ENCODE data around the gene DNAAF8.
"Not testable (repeated sequence)": the region's sequence is repeated elsewhere in the genome, so short reads cannot be mapped to it uniquely, and the experiment has no call there.

Gene DNAAF8

DNA sequence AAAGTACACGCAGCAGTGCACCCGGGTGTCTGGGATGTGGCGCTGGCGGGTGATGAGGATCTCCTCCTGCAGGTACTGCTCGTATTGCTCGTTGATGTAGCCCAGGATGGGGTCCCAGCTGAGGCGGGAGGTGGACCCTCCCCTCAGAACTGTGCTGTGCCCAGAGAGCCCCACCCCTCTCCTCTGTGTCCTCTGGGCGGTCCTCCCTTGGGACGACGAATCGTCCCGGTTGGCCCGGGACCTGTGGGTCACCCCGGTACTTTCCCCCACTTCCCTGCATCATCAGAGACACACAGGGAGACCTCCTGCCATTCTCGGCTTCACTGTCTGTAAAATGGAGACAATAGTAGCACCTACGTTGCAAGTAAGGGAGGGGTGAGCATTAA lies 49.6 kb downstream of the DNAAF8 start:
- TF ChIP-seq, protein P1, sequence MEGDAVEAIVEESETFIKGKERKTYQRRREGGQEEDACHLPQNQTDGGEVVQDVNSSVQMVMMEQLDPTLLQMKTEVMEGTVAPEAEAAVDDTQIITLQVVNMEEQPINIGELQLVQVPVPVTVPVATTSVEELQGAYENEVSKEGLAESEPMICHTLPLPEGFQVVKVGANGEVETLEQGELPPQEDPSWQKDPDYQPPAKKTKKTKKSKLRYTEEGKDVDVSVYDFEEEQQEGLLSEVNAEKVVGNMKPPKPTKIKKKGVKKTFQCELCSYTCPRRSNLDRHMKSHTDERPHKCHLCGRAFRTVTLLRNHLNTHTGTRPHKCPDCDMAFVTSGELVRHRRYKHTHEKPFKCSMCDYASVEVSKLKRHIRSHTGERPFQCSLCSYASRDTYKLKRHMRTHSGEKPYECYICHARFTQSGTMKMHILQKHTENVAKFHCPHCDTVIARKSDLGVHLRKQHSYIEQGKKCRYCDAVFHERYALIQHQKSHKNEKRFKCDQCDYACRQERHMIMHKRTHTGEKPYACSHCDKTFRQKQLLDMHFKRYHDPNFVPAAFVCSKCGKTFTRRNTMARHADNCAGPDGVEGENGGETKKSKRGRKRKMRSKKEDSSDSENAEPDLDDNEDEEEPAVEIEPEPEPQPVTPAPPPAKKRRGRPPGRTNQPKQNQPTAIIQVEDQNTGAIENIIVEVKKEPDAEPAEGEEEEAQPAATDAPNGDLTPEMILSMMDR (IDR thresholded peaks at IDR 0.05; ENCODE audit: low read length, missing control alignments), result no peak
- no peak overlapping the region for H3K4me3 ChIP-seq (replicated peaks; ENCODE audit: low read depth, low read length)
- no peak for DNase-seq (ENCODE audit: low read depth)

GRCh38 chr16:4784444-4784987 lies 50.2 kb downstream of the DNAAF8 start:
- not testable (repeated sequence) for DNase-seq (ENCODE audit: low read depth); H3K4me3 ChIP-seq (replicated peaks; ENCODE audit: low read depth, low read length)

- DNase-seq (ENCODE audit: low read depth), result no peak
- no peak overlapping the region for H3K4me3 ChIP-seq (replicated peaks; ENCODE audit: low read depth, low read length)
- TF ChIP-seq, protein P1 (IDR thresholded peaks at IDR 0.05; ENCODE audit: low read length, missing control alignments), result no peak
These were observed 51.6 kb downstream of the DNAAF8 start for GRCh38 chr16:4785758-4786433.

GRCh38 chr16:4787068-4787467 lies 52.7 kb downstream of the DNAAF8 start:
- DNase-seq (ENCODE audit: low read depth), result no peak
- TF ChIP-seq, protein P1 (IDR thresholded peaks at IDR 0.05; ENCODE audit: low read length, missing control alignments), result no peak
- no peak overlapping the region for H3K4me3 ChIP-seq (replicated peaks; ENCODE audit: low read depth, low read length)

DNA sequence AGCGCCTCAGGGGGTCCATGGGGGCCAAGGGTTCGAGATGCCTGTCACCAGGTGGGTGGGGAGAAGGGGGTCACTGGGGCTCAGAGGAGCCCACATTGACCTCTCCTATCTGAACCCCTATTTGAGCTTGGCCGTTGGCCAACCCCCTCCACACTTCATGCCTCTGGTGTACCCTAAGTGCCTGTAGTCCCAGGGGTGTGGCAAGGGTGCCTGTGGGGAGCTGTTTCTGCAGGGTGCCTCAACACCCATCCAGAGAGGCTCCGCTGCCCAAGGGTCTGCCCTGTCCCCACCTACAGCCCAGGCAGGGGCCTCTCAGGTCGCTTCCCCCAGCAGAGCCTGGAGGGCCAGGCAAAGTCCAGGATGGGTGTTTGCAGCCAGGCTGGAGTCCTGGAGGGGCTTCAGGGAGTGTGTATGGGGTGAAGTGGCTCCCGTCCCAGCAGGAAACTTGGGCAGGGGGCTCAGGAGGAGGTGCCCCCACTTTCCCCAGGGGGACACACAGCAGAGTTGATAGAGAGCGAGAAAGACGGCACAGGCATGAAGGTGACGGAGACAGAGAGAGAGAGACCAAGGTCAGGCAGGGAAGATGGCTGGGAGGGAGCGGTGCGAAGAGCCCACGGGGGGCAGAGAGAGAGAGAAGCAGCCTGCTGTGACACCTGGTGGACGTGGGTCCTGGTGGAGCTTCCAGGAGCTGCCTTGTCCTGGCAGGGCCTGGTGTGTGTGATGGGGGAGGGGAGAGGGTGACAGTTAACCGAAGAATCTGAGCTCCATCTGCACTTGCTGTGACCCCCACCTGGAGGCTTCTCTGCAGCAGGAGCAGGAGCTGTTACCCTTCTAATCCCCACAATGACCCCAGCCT lies 53.5 kb downstream of the DNAAF8 start, which contains the start of gene SEPTIN12:
SEPTIN12 (minus strand) TSS at position 719 of the 856 bp plus-strand sequence; CDS start at position 19, 700 bp downstream.
- H3K4me3 ChIP-seq (replicated peaks; ENCODE audit: low read depth, low read length), result no peak within 1 kb of the TSS
- no peak for DNase-seq (ENCODE audit: low read depth)
- TF ChIP-seq, protein P1 (IDR thresholded peaks at IDR 0.05; ENCODE audit: low read length, missing control alignments), result no peak

DNA sequence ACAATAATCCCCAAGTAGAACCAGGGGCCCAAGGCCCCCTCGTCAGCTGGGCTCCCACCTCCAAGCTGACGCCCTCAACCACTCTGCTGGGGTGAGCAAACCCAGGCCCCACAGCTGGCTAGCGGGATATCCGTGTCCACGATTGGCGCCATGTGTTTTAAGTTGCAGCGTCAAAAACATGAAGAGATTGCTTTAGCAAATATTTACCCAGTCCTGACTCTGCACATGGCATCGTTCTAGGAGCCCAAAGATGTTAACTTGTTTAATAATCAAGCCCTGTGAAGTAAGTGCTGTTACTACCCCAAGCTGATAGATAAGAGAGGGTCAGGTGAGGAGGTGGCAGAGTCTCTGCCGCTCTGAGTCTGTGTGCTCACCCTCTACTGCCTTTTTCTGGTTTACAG lies 54.2 kb downstream of the DNAAF8 start:
- TF ChIP-seq, protein P1 (IDR thresholded peaks at IDR 0.05; ENCODE audit: low read length, missing control alignments), result no peak
- no peak overlapping the region for H3K4me3 ChIP-seq (replicated peaks; ENCODE audit: low read depth, low read length)

DNA sequence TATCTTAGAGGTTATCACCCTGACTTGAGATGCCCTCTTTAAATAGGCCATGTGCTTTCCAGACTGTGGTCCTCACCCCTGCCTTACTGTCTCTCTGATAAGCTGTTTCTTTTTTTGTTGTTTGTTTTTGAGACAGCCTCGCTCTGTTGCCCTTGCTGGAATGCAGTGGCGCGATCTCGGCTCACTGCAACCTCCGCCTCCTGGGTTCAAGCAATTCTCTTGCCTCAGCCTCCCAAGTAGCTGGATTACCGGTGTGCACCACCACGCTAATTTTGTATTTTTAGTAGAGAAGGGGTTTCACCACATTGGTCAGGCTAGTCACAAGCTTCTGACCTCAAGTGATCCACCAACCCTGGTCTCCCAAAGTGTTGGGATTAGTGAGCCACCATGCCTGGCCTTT lies 54.6 kb downstream of the DNAAF8 start:
- TF ChIP-seq, protein P1 (IDR thresholded peaks at IDR 0.05; ENCODE audit: low read length, missing control alignments), result no peak
- H3K4me3 ChIP-seq (replicated peaks; ENCODE audit: low read depth, low read length), result no peak overlapping the region
- DNase-seq (ENCODE audit: low read depth), result no peak

More for the DNA sequence above, 54.2 kb downstream of the DNAAF8 start:
- no peak for DNase-seq (ENCODE audit: low read depth)

Measured in fibroblast of pulmonary artery (primary cell).